ENCODE data around the gene CST8.

Gene CST8

DNA sequence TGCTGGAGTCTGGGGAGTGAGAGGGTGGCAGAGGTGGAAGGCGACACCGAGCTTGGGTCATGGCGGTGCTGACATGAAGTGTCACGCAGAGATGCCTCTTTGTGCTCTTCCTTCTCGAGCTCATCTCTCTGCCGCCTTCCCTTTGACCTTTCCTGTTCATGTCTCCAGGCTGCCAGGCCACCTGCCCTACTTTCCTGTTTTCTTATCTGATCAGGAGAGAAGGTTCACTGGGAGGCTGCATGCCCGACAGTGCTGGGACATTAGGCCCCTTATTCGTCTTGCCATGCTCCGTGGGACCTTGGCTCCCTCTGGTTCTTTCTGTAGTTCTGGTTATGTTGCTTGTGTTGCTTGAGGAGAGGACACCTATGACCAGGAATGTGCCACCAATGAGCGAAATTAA, 33.2 kb downstream of the CST8 start:
- no peak for DNase-seq

DNA sequence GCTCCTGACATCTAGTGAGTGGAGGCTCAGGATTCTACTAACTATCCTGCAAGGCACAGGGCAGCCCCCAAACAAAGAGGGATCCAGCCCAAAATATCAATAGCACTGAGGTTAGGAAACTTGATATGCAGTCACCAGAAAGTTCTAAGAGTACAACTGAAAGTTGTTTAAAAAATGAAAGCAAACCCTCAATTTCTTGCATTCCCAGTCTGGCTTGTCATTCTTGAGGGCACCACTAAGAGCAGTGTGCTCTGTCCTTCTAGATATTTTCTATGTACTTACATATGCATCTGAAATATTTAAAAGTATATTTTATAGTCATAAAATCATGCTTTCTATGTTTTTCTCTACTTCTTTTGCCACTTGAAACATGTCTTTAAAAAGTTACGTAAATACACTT, 35.9 kb downstream of the CST8 start:
- no peak for DNase-seq

DNA sequence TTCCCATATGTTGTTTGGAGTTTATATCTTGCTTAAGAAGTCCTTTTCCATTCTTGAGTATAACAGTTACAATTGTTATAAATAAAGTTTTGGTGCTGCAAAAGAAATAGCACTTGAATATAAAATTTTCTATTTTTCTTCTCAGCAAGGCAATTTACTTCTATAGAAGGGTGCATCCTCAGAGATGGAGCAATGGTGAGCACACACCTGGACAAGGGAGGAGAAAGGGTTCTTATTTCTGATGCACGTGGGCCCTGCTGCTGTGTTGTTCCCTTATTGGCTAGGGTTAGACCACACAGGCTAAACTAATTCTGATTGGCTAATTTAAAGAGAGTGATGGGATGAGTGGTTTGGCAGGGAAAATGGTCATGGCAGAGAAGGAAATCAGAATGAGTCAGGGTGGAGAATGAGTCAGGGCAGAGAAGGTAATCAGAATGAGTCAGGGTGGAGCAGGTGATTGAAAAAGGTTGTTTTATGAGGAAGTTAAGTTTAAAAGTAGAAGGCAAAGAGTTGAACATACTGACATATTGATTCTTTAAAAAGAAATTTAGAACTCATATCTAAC, 38.0 kb downstream of the CST8 start:
- DNase-seq, result no peak

DNA sequence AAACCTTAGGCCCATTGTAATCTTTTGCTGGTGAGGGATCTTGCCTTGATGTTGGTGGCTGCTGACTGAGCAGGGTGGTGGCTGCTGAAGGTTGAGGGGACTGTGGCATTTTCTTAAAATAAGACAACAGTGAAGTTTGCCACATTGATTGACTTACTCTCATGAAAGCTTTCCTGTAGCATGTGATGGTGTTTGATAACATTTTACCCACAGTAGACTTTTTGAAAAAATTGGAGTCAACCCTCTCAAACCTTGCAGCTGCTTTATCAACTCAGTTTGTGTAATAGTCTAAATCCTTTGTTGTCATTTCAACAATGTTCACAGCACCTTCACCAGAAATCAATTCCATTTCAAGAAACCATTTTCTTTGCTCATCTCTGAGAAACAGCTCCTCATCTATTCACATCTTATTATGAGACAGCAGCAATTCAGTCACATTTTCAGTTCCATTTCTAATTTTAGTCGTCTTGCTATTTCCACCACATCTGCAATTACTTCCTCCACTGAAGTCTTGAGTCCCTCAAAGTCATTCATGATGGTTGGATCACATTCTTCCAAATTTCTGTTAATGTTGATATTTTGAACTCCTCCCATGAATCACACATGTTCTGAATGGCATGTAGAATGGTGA, 40.1 kb downstream of the CST8 start:
- no peak for DNase-seq

DNA sequence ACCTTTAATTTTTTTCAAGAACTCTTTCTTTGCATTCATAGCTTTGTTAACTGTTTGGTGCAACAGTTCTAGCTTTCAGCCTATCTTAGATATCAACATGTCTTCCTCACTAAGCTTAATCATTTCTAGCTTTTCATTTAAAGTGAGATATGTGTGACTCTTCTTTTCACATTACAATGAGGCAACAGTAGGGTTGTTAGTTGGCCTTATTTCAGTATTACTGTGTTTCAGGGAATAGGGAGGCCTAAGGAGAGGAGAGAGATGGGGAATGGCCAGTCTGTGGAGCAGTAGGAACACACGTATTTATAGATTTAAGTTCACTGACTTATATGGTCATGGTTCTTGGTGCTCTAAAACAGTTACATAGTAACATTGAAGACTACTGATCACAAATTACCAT, 41.6 kb downstream of the CST8 start:
- DNase-seq, result no peak

DNA sequence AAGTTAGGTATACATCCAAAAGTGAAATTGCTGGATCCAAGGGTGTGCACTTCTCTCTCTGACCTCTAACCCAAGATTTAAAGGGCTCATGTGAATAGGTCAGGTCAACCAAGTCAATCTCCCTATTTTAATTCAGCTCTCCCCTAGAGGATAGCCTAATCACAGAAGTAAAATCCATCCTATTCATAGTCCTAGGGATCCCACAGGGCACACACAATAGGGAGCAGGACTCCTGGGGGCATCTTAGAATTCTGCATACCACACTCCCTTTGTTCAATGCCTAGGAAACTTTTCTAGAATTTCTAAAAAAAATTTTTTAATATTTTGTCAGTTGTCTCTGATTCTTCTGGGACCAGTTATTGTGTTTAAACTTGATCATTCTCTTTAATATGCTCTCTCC, 42.2 kb downstream of the CST8 start:
- DNase-seq, result no peak

DNA sequence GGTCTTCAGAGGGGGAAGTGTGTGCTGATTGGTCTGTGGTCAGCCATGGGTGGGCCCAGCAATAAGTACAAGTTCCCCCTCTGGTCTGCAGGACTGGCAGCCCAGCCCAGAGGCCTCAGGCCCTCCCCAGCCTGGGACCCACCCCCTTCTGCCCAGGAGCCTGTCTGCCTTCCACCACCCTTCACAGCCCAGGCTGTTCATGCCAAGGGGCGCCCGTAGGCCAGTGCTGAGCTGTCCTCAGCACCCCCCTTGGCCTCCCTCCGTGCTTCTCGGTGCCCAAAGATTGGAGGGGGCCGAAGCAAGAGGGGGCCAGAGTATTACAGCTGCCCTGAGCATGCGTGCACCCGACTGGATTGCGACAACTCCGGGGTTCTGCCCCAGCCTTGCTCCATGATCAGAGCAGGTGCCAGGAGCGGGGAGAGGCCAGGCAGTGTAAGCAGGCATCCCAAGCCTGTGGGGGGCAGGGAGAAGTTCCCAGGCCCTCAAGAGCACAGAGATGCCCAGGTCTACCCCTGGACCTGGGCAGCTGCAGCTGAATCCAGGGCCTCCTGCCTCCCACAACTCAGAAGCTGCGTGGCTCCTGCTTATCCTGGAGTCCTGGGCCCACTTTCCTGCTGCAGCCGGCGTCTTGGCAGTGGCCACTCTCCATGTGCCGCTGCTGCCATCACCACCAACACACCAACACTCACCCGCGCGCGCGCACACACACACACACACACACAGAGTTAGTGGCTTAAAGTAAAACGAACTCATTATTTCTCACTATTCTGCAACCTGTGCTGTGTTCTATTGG, 44.1 kb downstream of the CST8 start:
- no peak for DNase-seq

DNA sequence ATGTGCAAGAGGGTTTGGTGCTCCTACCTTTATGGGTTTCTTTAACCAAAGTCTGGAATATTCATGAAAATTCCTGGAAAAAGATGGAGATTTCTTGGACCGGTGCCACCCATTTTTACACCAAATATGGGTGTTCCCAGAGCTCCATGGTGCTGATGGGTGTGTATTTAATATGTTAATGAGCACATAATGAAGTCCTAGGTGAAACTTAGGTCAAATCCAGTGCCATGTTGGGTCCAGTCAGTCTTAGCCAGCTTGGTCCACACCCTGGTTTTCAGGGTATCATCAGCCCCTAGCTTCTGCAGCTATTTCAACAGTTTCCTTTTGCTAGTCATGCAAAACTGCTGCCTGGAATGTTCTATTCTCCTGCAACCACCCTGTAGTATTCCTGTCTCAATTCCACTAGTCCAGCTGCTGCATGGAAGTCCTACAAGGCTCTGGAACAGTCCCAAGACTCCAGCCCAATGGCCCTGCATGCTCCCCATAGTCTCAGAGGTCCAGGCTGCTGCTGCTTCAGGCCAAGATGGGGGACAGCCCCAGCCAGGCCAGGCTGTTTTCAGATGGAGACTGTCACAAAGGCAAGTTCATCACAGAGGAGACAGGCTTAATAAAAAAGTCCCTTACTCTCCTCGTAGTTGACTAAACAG, 45.5 kb downstream of the CST8 start:
- DNase-seq, result no peak

DNA sequence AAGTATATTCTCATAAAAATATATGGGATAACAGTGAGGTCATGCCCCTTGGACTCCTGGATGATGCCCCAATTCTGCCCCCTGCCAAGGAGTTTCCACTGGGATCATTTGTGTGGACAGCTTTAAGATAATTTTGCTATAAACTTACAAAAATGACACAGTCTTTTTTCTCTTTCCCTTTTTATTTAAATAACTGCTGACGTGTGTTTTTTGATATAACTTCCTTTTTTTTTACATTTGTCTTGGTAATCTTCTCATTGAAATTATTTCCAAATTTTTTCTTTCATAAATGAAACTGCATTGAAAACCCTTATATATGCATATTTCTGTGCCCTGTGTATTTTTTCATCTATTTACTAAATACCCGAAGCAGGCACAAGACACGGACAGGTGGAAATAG, 46.1 kb downstream of the CST8 start:
- no peak for DNase-seq

DNA sequence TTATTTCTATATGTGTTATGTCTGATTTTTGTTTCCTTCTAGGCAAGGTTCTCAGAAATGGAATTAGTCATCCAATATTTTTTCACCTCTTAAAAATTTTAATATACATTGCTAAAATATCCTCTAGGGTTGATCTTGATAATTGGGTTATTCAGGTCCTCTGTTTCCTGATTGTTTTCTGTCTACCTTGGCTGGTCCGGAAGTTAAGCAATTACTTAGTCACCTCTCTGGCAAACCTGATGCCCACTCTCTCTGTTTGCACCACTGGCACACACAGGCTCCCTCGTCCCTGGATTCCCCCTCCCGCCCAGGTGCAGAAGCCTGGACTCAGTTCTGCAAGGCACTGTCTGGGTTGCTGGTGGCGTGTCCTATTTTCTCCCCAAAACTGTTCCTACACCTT, 49.7 kb downstream of the CST8 start:
- no peak for DNase-seq

DNA sequence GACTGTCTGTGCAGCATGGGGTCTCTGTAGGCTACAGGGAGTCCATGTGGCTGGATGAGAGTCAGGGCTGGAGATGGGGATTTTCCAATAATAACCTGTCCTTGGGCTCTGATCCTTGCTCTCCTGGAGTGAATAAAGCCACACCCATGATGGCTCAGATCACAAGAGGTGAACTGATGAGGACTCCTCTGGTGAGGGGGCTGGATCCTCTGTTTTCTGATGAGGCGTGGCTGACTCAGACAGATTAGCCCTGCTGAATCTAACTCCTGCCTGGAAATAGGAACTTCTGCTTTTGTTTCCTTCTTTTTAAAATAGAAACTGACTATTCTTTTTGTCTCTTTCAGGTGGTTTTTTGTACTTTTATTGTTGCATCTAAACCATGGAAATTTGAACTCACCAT, 50.4 kb downstream of the CST8 start:
- no peak for DNase-seq

DNA sequence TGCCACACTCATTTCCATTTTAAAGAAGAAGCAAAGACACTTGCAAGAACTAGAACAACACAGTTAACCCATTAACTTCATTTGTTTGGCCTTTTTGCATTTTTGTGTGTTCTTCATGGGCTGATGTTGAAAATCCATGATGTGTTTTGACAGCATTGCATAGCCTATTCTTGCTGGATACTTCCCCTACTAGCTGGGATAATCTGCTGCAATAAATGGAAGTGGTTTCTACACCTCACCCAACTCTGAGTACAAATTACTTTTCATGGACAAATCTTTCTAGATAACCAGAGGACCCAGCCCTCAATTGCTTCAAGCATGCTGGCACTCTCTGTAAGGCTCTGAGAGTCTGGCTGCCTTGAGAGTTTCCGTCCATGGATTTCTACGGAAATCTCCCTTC, 50.9 kb downstream of the CST8 start:
- no peak for DNase-seq

DNA sequence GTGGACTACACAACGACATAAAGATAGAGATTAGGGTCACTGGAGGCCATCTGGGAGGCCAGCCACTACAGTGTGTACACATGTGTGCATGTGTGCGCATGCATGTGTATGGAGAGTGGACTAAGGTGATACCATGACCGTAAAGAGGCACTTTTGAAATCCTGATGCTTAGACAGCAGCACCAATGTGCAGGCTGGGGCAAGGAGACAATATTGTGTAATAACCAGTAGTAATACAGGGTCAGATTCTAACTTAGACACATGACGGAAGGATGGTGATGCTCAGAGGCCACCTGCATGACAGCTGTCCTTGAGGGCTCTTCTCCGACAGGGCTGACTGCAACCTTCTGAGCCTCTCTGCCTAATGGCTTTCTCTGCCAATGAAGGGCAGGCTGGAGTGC, 51.9 kb downstream of the CST8 start:
- no peak for DNase-seq

DNA sequence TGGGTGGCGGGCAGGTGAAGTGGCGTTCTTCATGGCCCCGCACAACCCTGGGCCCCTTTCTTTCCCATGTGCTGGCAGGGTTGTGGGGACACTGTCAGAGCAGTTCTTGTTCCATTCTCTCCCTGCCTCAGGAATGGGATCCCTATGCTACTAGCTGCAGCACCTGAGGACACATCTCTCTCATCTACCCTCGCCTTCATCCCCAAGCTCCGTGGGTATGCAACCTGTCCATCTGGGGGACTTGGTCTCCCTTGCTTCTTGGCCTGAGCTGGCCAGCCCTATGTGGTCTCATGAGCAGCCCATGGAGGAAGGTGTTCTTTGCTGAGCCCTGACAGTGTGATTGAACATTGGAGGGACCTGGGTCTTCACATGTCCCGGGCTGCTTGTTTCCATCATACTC, 53.2 kb downstream of the CST8 start:
- no peak for DNase-seq
